ENCODE results near the gene SLC35A4. TPM values are rescaled to one million over a fixed set of nuclear protein-coding genes. Genes with fewer than 3 reads are reported as not detected.
"Not testable (repeated sequence)": the region's sequence is repeated elsewhere in the genome, so short reads cannot be mapped to it uniquely, and the experiment has no call there.

SLC35A4 gene
- total RNA-seq, 2 experiments from 2014 or later, result 72.9 to 73.6 TPM

DNA sequence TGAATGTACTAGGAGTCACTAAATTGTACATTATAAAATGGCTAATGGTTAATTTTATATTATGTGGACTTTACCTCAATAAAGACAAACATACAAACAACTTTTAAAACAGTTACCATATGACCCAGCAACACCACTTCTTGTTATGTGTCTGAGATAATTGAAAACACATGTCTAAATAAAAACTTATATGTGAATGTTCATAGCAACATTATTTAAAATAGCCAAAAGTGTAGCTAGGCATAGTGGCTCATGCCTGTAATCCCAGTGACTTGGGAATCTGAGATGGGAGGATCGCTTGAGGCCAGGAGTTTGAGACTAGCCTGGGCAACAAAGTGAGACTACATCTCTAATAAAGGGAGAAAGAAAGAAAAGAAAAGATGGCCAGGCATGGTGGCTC is 22.9 kb downstream of the SLC35A4 start:
- intact Hi-C loops (cut with micrococcal nuclease), result no loop called here
- Mint-ChIP-seq H3K36me3 (ENCODE audit: low read depth) (no peaks in the 10 kb centered on the region), H3K27ac (no peak overlapping the region), H3K4me1 (ENCODE audit: low read depth) (no peaks in the 10 kb centered on the region), H3K27me3 (peaks cover 2% of the 10 kb centered on the region), H3K4me3 (no peak overlapping the region), H3K9me3 (no peaks in the 10 kb centered on the region)
- no peak for DNase-seq
- ATAC-seq, result no peak
- POLR2A ChIA-PET, result no interaction called here
- TF ChIP-seq, protein P1, sequence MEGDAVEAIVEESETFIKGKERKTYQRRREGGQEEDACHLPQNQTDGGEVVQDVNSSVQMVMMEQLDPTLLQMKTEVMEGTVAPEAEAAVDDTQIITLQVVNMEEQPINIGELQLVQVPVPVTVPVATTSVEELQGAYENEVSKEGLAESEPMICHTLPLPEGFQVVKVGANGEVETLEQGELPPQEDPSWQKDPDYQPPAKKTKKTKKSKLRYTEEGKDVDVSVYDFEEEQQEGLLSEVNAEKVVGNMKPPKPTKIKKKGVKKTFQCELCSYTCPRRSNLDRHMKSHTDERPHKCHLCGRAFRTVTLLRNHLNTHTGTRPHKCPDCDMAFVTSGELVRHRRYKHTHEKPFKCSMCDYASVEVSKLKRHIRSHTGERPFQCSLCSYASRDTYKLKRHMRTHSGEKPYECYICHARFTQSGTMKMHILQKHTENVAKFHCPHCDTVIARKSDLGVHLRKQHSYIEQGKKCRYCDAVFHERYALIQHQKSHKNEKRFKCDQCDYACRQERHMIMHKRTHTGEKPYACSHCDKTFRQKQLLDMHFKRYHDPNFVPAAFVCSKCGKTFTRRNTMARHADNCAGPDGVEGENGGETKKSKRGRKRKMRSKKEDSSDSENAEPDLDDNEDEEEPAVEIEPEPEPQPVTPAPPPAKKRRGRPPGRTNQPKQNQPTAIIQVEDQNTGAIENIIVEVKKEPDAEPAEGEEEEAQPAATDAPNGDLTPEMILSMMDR (IDR thresholded peaks at IDR 0.05), result no peak
- CTCF ChIA-PET, result interaction anchor here (1.2 kb wide), 1 partner anchor 347 kb away, joined by 3 read pairs; no protein-coding TSS in a partner anchor

DNA sequence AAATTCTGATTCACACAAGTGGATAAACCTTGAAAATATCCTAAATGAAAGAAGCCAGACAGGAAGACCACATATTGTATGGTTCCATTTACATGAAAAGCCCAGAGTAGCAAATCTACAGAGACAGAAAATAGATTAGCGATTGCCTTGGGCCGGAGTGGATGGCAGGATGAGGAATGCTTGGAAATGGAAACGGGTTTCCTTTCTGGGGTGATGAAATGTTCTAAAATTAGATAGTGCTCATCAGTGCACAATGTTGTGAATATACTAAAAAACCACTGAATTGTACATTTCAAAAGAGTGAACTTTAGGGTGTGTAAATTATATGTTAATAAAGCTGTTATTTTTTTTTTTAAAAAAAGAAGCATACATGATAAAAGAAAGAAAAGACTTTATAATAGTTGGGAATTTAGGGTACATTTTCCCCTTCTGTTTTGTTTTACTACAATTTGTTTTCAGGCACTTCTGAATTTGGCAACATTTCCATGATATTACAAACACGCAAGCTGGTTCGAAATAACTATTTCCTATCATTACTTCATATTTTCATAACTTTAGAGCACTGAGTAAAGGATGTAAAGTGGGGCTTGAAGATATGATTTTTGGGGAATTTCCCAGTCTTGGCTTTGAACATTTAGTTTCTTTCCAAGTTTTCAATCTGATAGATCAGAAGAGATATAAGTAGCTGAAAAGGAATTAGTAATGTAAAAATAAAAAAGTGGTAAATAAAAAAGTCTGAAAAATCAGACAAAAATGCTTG is 23.9 kb downstream of the SLC35A4 start:
- ATAC-seq (no peak), DNase-seq (no peak)
- no peaks in the 10 kb centered on the region for H3K9me3 Mint-ChIP-seq
- ChIA-PET CTCF (interaction anchor here (1.2 kb wide), 1 partner anchor 348 kb away, joined by 3 read pairs; no protein-coding TSS in a partner anchor), POLR2A (no interaction called here)
- TF ChIP-seq, protein P1 (IDR thresholded peaks at IDR 0.05), result no peak
- no peak overlapping the region for H3K4me3 Mint-ChIP-seq
- no peak overlapping the region for H3K27ac Mint-ChIP-seq
- peaks cover under 1% of the 10 kb centered on the region for H3K27me3 Mint-ChIP-seq
- H3K4me1 Mint-ChIP-seq (ENCODE audit: low read depth), result no peaks in the 10 kb centered on the region
- intact Hi-C loops (cut with micrococcal nuclease), result no loop called here
- H3K36me3 Mint-ChIP-seq (ENCODE audit: low read depth), result no peaks in the 10 kb centered on the region

DNA sequence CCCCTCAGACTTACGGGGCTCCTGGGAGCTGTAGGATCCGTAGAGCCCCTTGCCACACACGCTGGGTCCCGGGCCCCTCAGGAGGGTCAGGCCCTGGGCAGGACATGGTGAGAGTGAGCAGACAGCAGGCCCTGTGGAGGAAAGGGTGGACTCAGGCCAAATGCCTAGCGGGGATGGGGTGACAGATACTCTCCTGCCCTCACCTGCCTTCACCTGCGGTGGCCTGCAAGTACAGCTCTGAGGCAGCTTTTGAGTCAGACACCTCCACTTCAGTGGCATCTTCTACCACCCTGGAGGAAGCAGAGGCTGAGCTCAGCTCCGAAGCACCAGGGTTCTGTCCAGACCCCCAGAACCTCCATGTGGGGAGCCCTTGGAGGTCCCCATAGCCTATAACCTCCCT is 26.2 kb downstream of the SLC35A4 start:
- Mint-ChIP-seq H3K36me3 (ENCODE audit: low read depth) (no peaks in the 10 kb centered on the region), H3K4me1 (ENCODE audit: low read depth) (peaks cover 4% of the 10 kb centered on the region), H3K27ac (no peak overlapping the region), H3K4me3 (no peak overlapping the region), H3K9me3 (no peaks in the 10 kb centered on the region), H3K27me3 (peaks cover 2% of the 10 kb centered on the region)
- ATAC-seq (no peak), DNase-seq (no peak)
- intact Hi-C loops (cut with micrococcal nuclease), result no loop called here
- TF ChIP-seq, protein P1 (IDR thresholded peaks at IDR 0.05), result no peak
- POLR2A ChIA-PET, result interaction anchor here (1.3 kb wide), 1 partner anchor 100 kb away, joined by 3 read pairs; the partner anchor contains the start of genes HARS1 and HARS2
- CTCF ChIA-PET, result no interaction called here

DNA sequence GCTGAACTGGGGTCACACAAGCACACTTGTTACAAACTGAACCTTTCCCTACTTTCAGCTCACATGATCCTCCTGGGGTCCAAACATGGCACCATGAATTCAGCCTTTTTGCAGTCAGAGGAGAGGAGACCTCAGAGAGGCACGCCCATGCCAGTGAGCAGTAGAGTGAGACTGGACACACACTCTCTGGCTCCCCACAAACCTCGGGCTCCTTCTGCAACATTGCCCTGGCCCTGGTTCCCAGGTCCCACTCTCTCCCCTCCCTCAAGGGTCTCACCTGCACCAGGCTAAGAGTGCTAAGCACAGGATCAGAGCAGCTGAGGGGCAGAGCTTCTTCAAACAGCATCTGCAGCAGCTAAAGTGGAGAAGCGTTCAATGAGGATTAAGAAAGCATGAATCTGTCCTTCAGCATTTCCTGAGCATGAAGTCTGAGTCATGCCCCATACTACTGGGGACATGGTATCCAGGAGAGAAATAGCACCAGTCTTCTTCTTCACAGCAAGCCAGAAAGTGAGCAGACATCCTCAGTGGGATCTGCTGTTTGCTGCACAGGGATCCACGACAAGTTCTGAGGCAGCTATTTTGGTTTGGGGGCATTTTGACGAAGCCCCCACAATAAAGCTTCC is 27.2 kb downstream of the SLC35A4 start:
- ChIA-PET POLR2A (interaction anchor here (1.3 kb wide), 1 partner anchor 99 kb away, joined by 3 read pairs; the partner anchor contains the start of genes HARS1 and HARS2), CTCF (no interaction called here)
- ATAC-seq, result no peak
- H3K36me3 Mint-ChIP-seq (ENCODE audit: low read depth), result no peaks in the 10 kb centered on the region
- H3K27me3 Mint-ChIP-seq, result peaks cover 2% of the 10 kb centered on the region
- H3K4me1 Mint-ChIP-seq (ENCODE audit: low read depth), result peaks cover 4% of the 10 kb centered on the region
- intact Hi-C loops (cut with micrococcal nuclease), result no loop called here
- no peaks in the 10 kb centered on the region for H3K9me3 Mint-ChIP-seq
- no peak for DNase-seq
- no peak overlapping the region for H3K4me3 Mint-ChIP-seq
- TF ChIP-seq, protein P1 (IDR thresholded peaks at IDR 0.05), result no peak
- H3K27ac Mint-ChIP-seq, result no peak overlapping the region

DNA sequence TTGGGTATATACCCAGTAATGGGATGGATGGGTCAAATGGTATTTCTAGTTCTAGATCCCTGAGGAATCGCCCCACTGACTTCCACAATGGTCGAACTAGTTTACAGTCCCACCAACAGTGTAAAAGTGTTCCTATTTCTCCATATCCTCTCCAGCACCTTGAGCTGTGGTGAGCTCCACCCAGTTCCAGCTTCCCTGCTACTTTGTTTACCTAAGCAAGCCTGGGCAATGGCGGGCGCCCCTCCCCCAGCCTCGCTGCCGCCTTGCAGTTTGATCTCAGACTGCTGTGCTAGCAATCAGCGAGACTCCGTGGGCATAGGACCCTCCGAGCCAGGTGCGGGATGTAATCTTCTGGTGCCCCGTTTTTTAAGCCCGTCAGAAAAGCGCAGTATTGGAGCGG is 28.4 kb downstream of the SLC35A4 start:
- H3K36me3 Mint-ChIP-seq (ENCODE audit: low read depth); H3K27me3 Mint-ChIP-seq; H3K4me1 Mint-ChIP-seq (ENCODE audit: low read depth); CTCF ChIA-PET; intact Hi-C loops (cut with micrococcal nuclease); POLR2A ChIA-PET; ATAC-seq; DNase-seq; H3K4me3 Mint-ChIP-seq; H3K27ac Mint-ChIP-seq; H3K9me3 Mint-ChIP-seq: not testable (repeated sequence)

Measured in activated CD8-positive, alpha-beta T cell treated with anti-CD3 and anti-CD28 coated beads for 36 hours (primary cell).